Skeletal muscle tissue (tissue), 4 donors: ENCODE measurements around the gene EDNRA. TPM values are rescaled to one million over a fixed set of nuclear protein-coding genes. Genes with fewer than 3 reads are reported as not detected.

Experiments used
- H3K27ac ChIP-seq: one replicate; pipeline ENCODE4 v1.7.0; 2013; ENCODE audit warnings: mild to moderate bottlenecking, low read depth, low read length, inconsistent platforms
- H3K27me3 ChIP-seq, 3 donors: one replicate each; pipeline ENCODE4 v1.7.0; 2013; ENCODE audit warnings: low read length in 3 of 3; ENCODE audit not compliant: control insufficient read depth in 3 of 3, insufficient read depth in 3 of 3
- H3K36me3 ChIP-seq, 3 donors: one replicate each; pipeline ENCODE4 v1.7.0; 2013; ENCODE audit warnings: low read length in 3 of 3; ENCODE audit not compliant: control insufficient read depth in 3 of 3, insufficient read depth in 3 of 3
- H3K4me1 ChIP-seq, 3 donors: one replicate each; pipeline ENCODE4 v1.7.0; 2013; ENCODE audit warnings: low read length in 3 of 3, mild to moderate bottlenecking in 3 of 3; ENCODE audit not compliant: control insufficient read depth in 3 of 3, insufficient read depth in 3 of 3
- H3K4me3 ChIP-seq, 3 donors: one replicate each; pipeline ENCODE4 v1.7.0; 2013; ENCODE audit warnings: low read length in 3 of 3
- H3K9ac ChIP-seq, 3 donors: one replicate each; pipeline ENCODE4 v1.7.0; 2013; ENCODE audit warnings: low read length in 3 of 3, mild to moderate bottlenecking in 3 of 3, moderate library complexity in 2 of 3, low read depth in 1 of 3
- H3K9me3 ChIP-seq, 3 donors: one replicate each; pipeline ENCODE4 v1.7.0; 2013; ENCODE audit warnings: low read length in 3 of 3; ENCODE audit not compliant: control insufficient read depth in 3 of 3
- total RNA-seq: library from RNA; depleted of rRNA; stranded (reverse); fragments of >200 nt; gene quantifications from one replicate; pipeline ENCODE4 v1.2.3, GENCODE V29; 2014
- donor health status: Osteomylitis.

EDNRA gene
- total RNA-seq, 1 donor from 2014 or later: 41.8 TPM

GRCh38 chr4:147479376-147479775 lies 1.5 kb upstream of the EDNRA start:
- Histone ChIP-seq H3K27ac (no peak overlapping the region), H3K4me3 (no peak overlapping the region), H3K36me3 (no peaks in the 10 kb centered on the region), H3K4me1 (peaks cover 3 to 6% (median 5%) of the 10 kb centered on the region in 3 donors), H3K9me3 (no peaks in the 10 kb centered on the region), H3K9ac (no peak overlapping the region), H3K27me3 (peaks cover 3 to 15% (median 8%) of the 10 kb centered on the region in 3 donors)

GRCh38 chr4:147479786-147480185 lies 1.1 kb upstream of the EDNRA start:
- Histone ChIP-seq H3K9me3 (no peaks in the 10 kb centered on the region), H3K4me3 (no peak overlapping the region), H3K36me3 (no peaks in the 10 kb centered on the region), H3K4me1 (peaks cover 3 to 6% (median 5%) of the 10 kb centered on the region in 3 donors), H3K27ac (peak overlapping the region; percentile 44), H3K27me3 (peaks cover 3 to 15% (median 8%) of the 10 kb centered on the region in 3 donors), H3K9ac (no peak overlapping the region)

GRCh38 chr4:147480502-147480890 lies 401 bp upstream of the EDNRA start:
- H3K4me1 ChIP-seq: peaks cover 3 to 6% (median 5%) of the 10 kb centered on the region in 3 donors
- H3K27me3 ChIP-seq: peaks cover 3 to 15% (median 8%) of the 10 kb centered on the region in 3 donors
- peak overlapping the region; percentile 44 for H3K27ac ChIP-seq
- H3K9ac ChIP-seq: peak overlapping the region in 2 of 3 donors; percentile 51 to 66
- H3K9me3 ChIP-seq: no peaks in the 10 kb centered on the region
- no peaks in the 10 kb centered on the region for H3K36me3 ChIP-seq
- H3K4me3 ChIP-seq: peak overlapping the region; percentile 33 to 63 (median 39)

GRCh38 chr4:147481577-147482109 lies 746 bp downstream of the EDNRA start:
- Histone ChIP-seq H3K27ac (peak overlapping the region; percentile 44), H3K36me3 (no peaks in the 10 kb centered on the region), H3K9ac (peak overlapping the region in 2 of 3 donors; percentile 51 to 66)

DNA sequence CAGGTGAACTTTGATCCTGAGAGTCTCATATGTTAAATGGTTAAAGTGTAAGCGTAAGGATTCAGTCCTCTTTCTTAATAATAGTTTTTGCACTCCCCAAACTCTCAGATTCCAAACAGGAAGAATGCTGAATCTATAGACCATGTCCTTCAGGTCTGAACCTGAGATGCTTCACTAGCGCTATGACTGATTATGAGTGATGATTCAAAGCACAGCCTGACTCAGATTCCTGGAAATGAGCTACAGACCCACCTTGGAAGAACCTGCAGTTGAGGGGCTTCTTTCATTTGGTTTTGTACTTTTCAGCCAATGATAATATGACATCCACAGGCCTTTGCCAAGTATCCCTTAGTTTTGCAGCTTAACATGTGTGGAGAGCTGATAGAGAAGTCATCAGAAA lies 1.4 kb downstream of the EDNRA start:
- peaks cover 3 to 6% (median 5%) of the 10 kb centered on the region in 3 donors for H3K4me1 ChIP-seq
- no peaks in the 10 kb centered on the region for H3K36me3 ChIP-seq
- H3K27ac ChIP-seq: peak overlapping the region; percentile 2
- H3K4me3 ChIP-seq: peak overlapping the region; percentile 34 to 62 (median 49)
- no peaks in the 10 kb centered on the region for H3K9me3 ChIP-seq
- peaks cover 3 to 15% (median 8%) of the 10 kb centered on the region in 3 donors for H3K27me3 ChIP-seq
- no peak overlapping the region for H3K9ac ChIP-seq

More at GRCh38 chr4:147481577-147482109, 746 bp downstream of the EDNRA start:
- peaks cover 3 to 6% (median 5%) of the 10 kb centered on the region in 3 donors for H3K4me1 ChIP-seq
- H3K4me3 ChIP-seq: peak overlapping the region; percentile 39 to 63 (median 62)
- H3K9me3 ChIP-seq: no peaks in the 10 kb centered on the region
- H3K27me3 ChIP-seq: peaks cover 3 to 15% (median 8%) of the 10 kb centered on the region in 3 donors

DNA sequence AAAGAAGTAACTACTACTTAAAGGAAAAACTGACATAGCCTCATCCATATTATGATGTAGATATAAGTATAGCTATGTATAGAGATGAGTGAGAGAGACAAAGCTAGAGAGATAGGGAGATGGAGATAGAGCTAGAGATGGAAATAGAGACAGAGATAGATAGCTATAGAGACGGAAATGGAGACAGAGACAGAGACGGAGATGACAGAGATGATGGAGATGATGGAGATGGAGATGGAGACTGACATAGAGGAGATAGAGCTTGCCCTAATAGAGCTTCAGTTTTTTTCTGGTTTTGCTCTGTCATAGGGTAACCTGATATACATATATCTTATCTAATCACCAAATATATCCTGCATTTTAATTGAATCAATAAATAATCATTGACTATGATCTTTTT lies 4.3 kb downstream of the EDNRA start:
- no peak overlapping the region for H3K4me3 ChIP-seq
- H3K9ac ChIP-seq: no peak overlapping the region
- H3K9me3 ChIP-seq: no peaks in the 10 kb centered on the region
- no peak overlapping the region for H3K27ac ChIP-seq
- peaks cover 3 to 15% (median 8%) of the 10 kb centered on the region in 3 donors for H3K27me3 ChIP-seq
- peaks cover 3 to 6% (median 3%) of the 10 kb centered on the region in 3 donors for H3K4me1 ChIP-seq
- H3K36me3 ChIP-seq: no peaks in the 10 kb centered on the region

DNA sequence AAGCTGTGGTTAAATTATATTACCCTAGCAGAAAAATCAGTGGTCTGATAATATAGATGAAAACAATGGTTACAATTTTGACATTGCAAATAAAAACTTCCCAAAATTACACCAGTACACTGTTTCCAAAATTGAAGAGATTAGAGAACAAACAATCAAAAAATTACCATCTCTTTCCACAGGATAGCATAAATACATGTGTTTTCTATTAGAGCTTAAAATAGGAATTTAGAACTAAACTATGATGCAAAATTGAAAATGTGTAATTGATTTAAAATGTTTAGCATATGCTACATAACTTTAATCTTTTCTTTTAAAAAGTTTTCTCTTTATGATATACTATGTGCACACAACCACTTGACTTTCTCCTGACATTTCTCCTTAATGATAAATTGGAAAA lies 6.7 kb downstream of the EDNRA start:
- H3K27ac ChIP-seq: no peak overlapping the region
- peaks cover 0 to 3% (median 0%) of the 10 kb centered on the region in 3 donors for H3K4me1 ChIP-seq
- no peaks in the 10 kb centered on the region for H3K9me3 ChIP-seq
- H3K4me3 ChIP-seq: no peak overlapping the region
- H3K36me3 ChIP-seq: no peaks in the 10 kb centered on the region
- no peak overlapping the region for H3K9ac ChIP-seq
- H3K27me3 ChIP-seq: peaks cover 0 to 2% (median 0%) of the 10 kb centered on the region in 3 donors

GRCh38 chr4:147488556-147488955 lies 7.7 kb downstream of the EDNRA start:
- H3K27ac ChIP-seq: no peak overlapping the region
- H3K9ac ChIP-seq: no peak overlapping the region
- no peak overlapping the region for H3K4me3 ChIP-seq
- H3K27me3 ChIP-seq: no peaks in the 10 kb centered on the region
- no peaks in the 10 kb centered on the region for H3K36me3 ChIP-seq
- no peaks in the 10 kb centered on the region for H3K9me3 ChIP-seq
- peaks cover 0 to 3% (median 0%) of the 10 kb centered on the region in 3 donors for H3K4me1 ChIP-seq

- Histone ChIP-seq H3K27me3 (no peaks in the 10 kb centered on the region), H3K9ac (no peak overlapping the region), H3K4me3 (no peak overlapping the region), H3K9me3 (no peaks in the 10 kb centered on the region), H3K27ac (no peak overlapping the region), H3K4me1 (no peaks in the 10 kb centered on the region), H3K36me3 (no peaks in the 10 kb centered on the region)
Measured at GRCh38 chr4:147491086-147491485, 10.2 kb downstream of the EDNRA start.

- no peaks in the 10 kb centered on the region for H3K36me3 ChIP-seq
- H3K4me3 ChIP-seq: no peak overlapping the region
- H3K9me3 ChIP-seq: no peaks in the 10 kb centered on the region
- no peaks in the 10 kb centered on the region for H3K4me1 ChIP-seq
- no peak overlapping the region for H3K9ac ChIP-seq
- no peak overlapping the region for H3K27ac ChIP-seq
- H3K27me3 ChIP-seq: no peaks in the 10 kb centered on the region
Measured at GRCh38 chr4:147492306-147492705, 11.4 kb downstream of the EDNRA start.
